Adrenal gland (tissue), 5 donors: ENCODE measurements around the gene MYO7A.

Source experiments
- POLR2A ChIP-seq, 2 donors: fragments of 450-650 bp; IDR thresholded peaks; one replicate each; pipeline ENCODE4 v1.6.1; 2017; ENCODE audit warnings: antibody characterized with exemption in 2 of 2, mild to moderate bottlenecking in 2 of 2, moderate library complexity in 1 of 2
- TF ChIP-seq, protein P1 (sequence below), 6 experiments: fragments of 450-650 bp in 4 of 6; fragments of 200-600 bp in 2 of 6; sonication (generic) in 1 of 6; IDR thresholded peaks; 1 replicate in 5 of 6; 2 replicates in 1 of 6; pipeline versions ENCODE4 v1.5.1 to v1.8.0; 2016 to 2021; ENCODE audit warnings: antibody characterized with exemption in 6 of 6, mild to moderate bottlenecking in 2 of 6, moderate library complexity in 1 of 6
- donor health status: DM: no; HTN: no; CAD: no.

DNA sequence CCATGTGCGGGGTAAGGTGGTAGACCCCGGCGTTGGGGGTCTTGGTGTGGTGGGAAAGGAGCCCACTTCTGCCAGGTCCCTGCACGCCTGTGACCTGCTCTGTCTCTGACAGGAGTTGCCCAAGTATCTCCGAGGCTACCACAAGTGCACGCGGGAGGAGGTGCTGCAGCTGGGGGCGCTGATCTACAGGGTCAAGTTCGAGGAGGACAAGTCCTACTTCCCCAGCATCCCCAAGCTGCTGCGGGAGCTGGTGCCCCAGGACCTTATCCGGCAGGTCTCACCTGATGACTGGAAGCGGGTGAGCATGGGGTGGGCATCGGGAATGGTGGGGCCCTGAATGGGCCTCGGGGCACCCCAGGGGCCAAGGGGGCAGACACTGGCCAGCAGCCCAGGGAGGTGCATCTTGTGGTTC lies 83.0 kb downstream of the MYO7A start:
- TF ChIP-seq, protein P1, sequence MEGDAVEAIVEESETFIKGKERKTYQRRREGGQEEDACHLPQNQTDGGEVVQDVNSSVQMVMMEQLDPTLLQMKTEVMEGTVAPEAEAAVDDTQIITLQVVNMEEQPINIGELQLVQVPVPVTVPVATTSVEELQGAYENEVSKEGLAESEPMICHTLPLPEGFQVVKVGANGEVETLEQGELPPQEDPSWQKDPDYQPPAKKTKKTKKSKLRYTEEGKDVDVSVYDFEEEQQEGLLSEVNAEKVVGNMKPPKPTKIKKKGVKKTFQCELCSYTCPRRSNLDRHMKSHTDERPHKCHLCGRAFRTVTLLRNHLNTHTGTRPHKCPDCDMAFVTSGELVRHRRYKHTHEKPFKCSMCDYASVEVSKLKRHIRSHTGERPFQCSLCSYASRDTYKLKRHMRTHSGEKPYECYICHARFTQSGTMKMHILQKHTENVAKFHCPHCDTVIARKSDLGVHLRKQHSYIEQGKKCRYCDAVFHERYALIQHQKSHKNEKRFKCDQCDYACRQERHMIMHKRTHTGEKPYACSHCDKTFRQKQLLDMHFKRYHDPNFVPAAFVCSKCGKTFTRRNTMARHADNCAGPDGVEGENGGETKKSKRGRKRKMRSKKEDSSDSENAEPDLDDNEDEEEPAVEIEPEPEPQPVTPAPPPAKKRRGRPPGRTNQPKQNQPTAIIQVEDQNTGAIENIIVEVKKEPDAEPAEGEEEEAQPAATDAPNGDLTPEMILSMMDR (IDR thresholded peaks at IDR 0.05) = no peak
- no peak for TF ChIP-seq POLR2A (IDR thresholded peaks at IDR 0.05)
